Thoracic aorta (tissue), 2 donors: Measurements from ENCODE around the gene ELL. TPM values are rescaled to one million over a fixed set of nuclear protein-coding genes. Genes with fewer than 3 reads are reported as not detected.
A peak's percentile ranks its signal among the peaks of the same experiment; 100 is the strongest.
"Not testable (repeated sequence)": the region's sequence is repeated elsewhere in the genome, so short reads cannot be mapped to it uniquely, and the experiment has no call there.

Experiments
- ATAC-seq: fragments of 150-250 bp; one replicate; pipeline ENCODE4 v1.8.0; 2017; ENCODE audit warnings: low read depth; ENCODE audit not compliant: insufficient number of reproducible peaks, low FRiP score
- DNase-seq: peaks from one replicate; pipeline ENCODE4 v3.0.0-alpha.2; 2020; ENCODE audit warnings: low spot score
- H3K27ac ChIP-seq, 2 donors: fragments of 200-600 bp; sonication (generic); 1 replicate in 1 of 2; 2 replicates in 1 of 2; pipeline ENCODE4 v1.5.1; 2016; ENCODE audit warnings: mild to moderate bottlenecking in 2 of 2, moderate library complexity in 2 of 2
- H3K27me3 ChIP-seq: fragments of 200-600 bp; sonication (generic); replicated peaks from 2 replicates; pipeline ENCODE4 v1.6.0; 2016; ENCODE audit warnings: mild to moderate bottlenecking; ENCODE audit not compliant: insufficient read depth
- H3K36me3 ChIP-seq: fragments of 200-600 bp; sonication (generic); one replicate; pipeline ENCODE4 v1.5.1; 2016
- H3K4me1 ChIP-seq, 2 donors: fragments of 200-600 bp; sonication (generic); 1 replicate in 1 of 2; 2 replicates in 1 of 2; pipeline versions ENCODE4 v1.5.1 to v1.6.0; 2016; ENCODE audit warnings: low read depth in 2 of 2, mild to moderate bottlenecking in 1 of 2; ENCODE audit not compliant: control insufficient read depth in 1 of 2
- H3K4me3 ChIP-seq: fragments of 200-600 bp; sonication (generic); 2 replicates; pipeline ENCODE4 v1.5.1; 2016; ENCODE audit warnings: mild to moderate bottlenecking
- H3K9me3 ChIP-seq: fragments of 200-600 bp; sonication (generic); 2 replicates; pipeline ENCODE4 v1.5.1; 2016
- CTCF ChIP-seq: fragments of 200-600 bp; sonication (generic); IDR thresholded peaks from one replicate; pipeline ENCODE4 v1.5.1; 2019; ENCODE audit warnings: antibody characterized with exemption
- total RNA-seq, 2 donors: library from RNA; depleted of rRNA; stranded (reverse); fragments of >200 nt; gene quantifications; one replicate each; pipeline versions ENCODE4 v1.1.0 to v1.2.3, GENCODE V29; 2016

ELL gene
- total RNA-seq, 2 donors from 2014 or later = 28.3 to 35.0 TPM

DNA sequence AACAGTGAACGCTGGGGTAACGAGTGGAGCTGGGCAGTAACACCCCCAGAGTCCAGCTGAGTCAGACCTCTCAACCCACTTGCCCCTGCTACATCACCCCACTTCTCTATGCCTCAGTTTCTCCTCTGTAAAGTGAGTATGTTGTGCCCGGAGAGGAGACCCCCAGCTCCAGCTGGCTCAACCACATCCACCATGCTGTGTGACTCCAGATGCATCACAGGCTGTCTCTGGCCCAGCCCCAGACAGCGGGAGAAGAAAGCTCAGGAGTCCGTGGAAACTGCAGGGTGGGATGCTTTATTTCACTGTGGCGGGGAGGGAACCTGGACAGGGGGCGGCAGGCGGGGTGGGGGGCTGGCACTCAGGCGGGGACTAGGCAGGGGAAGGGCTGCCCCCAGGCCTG, 9.6 kb upstream of the ELL start:
- H3K27ac ChIP-seq = no peak overlapping the region
- no peaks in the 10 kb centered on the region for H3K9me3 ChIP-seq
- DNase-seq (no peak), ATAC-seq (no peak)
- no peak for TF ChIP-seq CTCF
- H3K4me3 ChIP-seq = no peak overlapping the region
- H3K36me3 ChIP-seq = peaks cover 29% of the 10 kb centered on the region
- no peaks in the 10 kb centered on the region for H3K27me3 ChIP-seq
- no peaks in the 10 kb centered on the region for H3K4me1 ChIP-seq

- DNase-seq (no peak), ATAC-seq (no peak)
- TF ChIP-seq CTCF = no peak
- H3K4me1 ChIP-seq = no peaks in the 10 kb centered on the region
- H3K27me3 ChIP-seq = no peaks in the 10 kb centered on the region
- H3K4me3 ChIP-seq = no peak overlapping the region
- H3K9me3 ChIP-seq = no peaks in the 10 kb centered on the region
- H3K27ac ChIP-seq = no peak overlapping the region
- peaks cover 22% of the 10 kb centered on the region for H3K36me3 ChIP-seq
Observed at GRCh38 chr19:18529782-18530181, 7.9 kb upstream of the ELL start.

- DNase-seq = no peak
- Histone ChIP-seq H3K4me1 (no peaks in the 10 kb centered on the region), H3K36me3 (peaks cover 2% of the 10 kb centered on the region), H3K9me3 (no peaks in the 10 kb centered on the region), H3K27me3 (no peaks in the 10 kb centered on the region), H3K27ac (no peak overlapping the region), H3K4me3 (no peak overlapping the region)
- ATAC-seq = no peak
- TF ChIP-seq CTCF = no peak
Observed at GRCh38 chr19:18526316-18526715, 4.4 kb upstream of the ELL start.

DNA sequence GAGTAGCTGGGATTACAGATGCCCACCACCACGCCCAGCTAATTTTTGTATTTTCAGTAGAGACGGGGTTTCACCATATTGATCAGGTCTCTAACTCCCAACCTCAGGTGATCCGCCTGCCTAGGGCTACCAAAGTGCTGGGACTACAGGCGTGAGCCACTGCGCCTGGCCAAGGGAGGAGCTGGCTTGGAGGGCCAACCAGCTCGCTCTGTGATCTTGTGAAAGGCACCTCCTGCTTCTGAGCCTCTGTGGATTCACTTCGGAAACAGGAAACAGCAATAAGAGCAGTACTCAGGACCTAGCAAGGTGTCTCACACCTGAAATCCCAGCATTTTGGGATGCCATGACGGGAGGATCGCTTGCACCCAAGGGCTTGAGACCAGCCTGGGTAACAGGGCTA, 2.0 kb upstream of the ELL start:
- no peak for ATAC-seq
- no peak for DNase-seq
- no peak for TF ChIP-seq CTCF

DNA sequence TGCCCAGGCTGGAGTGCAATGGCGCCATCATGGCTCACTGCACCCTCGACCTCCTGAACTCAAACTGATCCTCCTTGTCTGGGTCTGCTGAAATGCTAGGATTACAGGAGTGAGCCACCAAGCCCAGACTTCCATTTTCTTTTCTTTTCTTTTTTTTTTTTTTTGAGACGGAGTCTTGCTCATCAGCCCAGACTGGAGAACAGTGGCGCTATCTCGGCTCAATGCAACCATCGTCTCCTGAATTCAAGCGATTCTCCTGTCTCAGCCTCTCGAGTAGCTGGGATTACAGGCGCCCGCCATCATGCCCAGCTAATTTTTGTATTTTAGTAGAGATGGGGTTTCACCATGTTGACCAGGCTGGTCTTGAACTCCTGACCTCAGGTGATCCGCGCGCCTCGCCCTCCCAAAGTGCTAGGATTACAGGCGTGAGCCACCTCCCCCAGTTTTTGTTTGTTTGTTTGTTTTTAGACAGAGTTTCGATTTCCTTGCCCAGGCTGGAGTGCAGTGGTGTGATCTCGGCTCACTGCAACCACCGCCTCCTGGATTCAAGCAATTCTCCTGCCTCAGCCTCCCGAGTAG, 1.1 kb upstream of the ELL start:
- H3K4me3 ChIP-seq = peak overlapping the region; percentile 68
- peak; percentile 0 for ATAC-seq

More for the DNA sequence above, 2.0 kb upstream of the ELL start:
- H3K27ac ChIP-seq = no peak overlapping the region
- peaks cover 8 to 14% of the 10 kb centered on the region in 2 donors for H3K4me1 ChIP-seq
- no peaks in the 10 kb centered on the region for H3K9me3 ChIP-seq
- H3K27me3 ChIP-seq = no peaks in the 10 kb centered on the region
- H3K4me3 ChIP-seq = no peak overlapping the region
- H3K36me3 ChIP-seq = no peaks in the 10 kb centered on the region

More for the DNA sequence above, 1.1 kb upstream of the ELL start:
- not testable (repeated sequence) for H3K9me3 ChIP-seq, H3K36me3 ChIP-seq, DNase-seq, H3K27me3 ChIP-seq
- H3K4me1 ChIP-seq = peaks cover 8 to 19% of the 10 kb centered on the region in 2 donors
- H3K27ac ChIP-seq = peak overlapping the region in 1 of 2 donors; percentile 35
